GM18907 (cell line): ENCODE measurements around the gene HS3ST2.
"Not testable (repeated sequence)": the region's sequence is repeated elsewhere in the genome, so short reads cannot be mapped to it uniquely, and the experiment has no call there.

Source experiments
- ATAC-seq: cut with Tn5 transposase; IDR thresholded peaks from one replicate; pipeline ENCODE4 v1.9.1; 2021; ENCODE audit warnings: mild to moderate bottlenecking, moderate library complexity; ENCODE audit not compliant: unreplicated experiment

The HS3ST2 gene

DNA sequence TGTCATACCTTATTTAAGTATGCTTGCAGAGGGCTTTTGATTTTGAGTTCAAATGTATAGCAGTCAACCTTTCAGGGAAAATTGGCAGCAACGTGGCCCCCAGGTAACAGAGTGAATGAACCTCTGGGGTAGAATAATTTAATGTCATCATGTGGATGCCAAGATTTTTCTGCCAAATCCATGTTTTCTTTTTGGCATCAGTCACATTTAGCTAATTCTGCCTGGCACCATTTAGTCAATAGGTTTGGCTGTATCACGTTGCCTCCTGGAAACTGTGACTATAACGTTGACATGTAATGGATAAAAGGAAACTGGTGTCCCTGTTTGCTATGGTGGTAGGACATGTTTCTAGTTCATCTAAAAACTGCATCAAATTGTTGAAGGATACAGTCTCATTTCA, 115.5 kb downstream of the HS3ST2 start:
- ATAC-seq = no peak

DNA sequence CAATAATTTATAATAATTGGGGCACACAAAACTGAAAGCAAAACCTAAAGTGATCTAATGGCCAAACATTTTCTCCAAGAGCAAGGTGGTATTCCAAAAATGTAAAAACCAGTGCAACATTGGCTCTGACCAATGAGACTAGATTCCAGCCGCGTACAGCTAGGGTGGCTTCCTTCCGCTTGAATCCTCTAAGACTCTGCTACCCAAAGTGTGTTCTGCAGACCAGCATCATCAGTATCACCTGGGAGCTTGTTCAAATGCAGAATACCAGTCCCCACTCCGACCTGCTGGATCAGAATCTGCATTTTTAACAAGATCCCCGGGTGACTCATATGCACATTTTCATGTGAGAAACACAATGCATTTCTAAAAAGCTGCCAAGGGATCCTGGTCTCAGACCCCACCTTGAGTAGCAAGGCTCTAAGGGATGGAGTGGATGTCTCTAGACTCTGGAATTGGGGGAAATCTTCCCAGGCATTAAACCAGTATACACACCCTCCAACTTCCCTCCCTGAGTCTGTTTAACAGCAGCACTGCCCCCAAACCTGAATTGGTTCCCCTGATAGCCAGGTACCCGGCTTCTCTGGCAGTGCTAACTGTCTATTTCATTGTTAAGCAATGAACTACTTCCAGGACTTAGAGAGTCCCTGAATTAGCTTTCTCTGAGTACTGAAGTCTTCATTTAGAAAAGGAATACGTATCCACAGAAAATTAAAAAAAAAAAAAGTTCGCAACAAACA, 118.2 kb downstream of the HS3ST2 start:
- no peak for ATAC-seq

DNA sequence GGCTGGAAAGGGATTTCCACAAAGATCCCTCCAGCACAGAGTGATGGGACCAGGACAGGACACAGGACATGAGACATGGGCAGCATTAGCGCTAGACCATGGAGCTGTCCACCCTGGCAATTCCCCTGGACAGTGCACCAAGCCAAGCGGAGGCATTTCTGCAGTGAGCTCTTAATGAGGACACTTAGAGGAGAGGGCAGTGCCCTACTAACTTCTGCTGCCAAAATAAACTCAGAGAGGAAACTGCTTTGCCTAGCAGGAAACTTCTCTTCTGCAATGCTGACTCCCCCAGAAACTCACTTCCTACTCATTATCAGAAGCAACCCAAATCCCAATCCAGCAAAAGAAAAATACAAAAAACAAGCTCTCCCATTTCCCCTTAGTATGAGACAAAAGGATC, 119.2 kb downstream of the HS3ST2 start:
- ATAC-seq = no peak

DNA sequence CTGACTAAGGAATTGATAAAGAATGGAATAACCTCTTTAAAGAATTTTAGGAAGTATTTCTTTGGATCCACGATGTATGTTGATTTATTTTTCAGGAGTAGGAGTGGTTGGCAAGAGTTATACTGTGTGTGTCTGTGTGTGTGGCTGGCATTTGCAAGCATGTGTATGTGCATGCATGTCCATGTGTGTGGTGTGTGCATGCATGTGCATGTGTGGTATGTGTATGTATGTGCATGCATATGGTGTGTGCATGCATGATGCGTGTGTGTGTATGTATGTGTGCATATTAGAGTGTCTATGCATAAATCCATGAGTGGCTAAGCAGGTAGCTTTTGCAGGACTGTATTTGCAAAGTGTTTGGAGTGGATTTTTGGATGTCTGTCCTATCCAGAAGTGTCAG, 120.8 kb downstream of the HS3ST2 start:
- ATAC-seq = no peak

DNA sequence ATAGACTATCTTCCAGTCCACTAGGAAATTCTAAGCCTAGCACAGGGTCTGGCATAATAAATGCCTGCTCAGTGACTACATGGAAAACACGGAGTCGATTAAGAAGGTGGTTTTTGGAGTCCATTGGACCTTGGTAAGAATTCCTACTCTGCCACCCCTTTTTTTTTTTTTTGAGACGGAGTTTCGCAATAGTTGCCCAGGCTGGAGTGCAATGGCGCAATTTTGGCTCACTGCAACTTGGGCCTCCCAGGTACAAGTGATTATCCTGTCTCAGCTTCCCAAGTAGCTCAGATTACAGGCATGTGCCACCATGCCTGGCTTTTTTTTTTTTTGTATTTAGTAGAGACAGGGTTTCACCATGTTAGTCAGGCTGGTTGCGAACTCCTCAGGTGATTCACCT, 123.2 kb downstream of the HS3ST2 start:
- ATAC-seq = no peak

DNA sequence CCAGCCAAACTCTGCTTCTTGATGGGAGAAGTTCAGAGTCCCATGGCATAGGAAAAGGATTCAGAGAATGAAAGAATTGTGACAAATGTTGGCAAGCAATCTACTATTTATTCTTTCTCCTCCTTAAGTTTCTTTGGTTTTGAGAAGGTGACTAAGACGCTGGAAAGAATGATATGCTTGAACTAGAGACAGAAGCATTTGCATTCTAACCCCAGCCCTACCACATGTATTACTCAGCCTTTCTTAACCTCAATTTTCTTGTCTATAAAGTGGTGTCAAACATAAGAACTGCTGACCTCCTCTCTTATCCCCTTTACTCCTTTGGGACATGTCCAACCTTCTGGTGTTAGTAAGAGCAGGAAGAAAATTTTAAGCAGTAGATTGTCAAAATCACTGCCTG, 124.7 kb downstream of the HS3ST2 start:
- ATAC-seq = no peak

DNA sequence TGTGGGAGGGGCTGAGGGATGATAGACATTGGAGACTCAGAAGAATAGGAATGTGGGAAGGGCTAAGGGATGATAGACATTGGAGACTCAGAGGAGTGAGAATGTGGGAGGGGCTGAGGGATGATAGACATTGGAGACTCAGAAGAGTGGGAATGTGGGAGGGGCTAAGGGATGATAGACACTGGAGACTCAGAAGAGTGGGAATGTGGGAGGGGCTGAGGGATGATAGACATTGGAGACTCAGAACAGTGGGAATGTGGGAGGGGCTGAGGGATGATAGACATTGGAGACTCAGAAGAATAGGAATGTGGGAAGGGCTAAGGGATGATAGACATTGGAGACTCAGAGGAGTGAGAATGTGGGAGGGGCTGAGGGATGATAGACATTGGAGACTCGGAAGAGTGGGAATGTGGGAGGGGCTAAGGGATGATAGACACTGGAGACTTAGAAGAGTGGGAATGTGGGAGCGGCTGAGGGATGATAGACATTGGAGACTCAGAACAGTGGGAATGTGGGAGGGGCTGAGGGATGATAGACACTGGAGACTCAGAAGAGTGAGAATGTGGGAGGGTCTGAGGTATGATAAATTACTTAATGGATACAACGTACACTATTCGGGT, 125.9 kb downstream of the HS3ST2 start:
- not testable (repeated sequence) for ATAC-seq

DNA sequence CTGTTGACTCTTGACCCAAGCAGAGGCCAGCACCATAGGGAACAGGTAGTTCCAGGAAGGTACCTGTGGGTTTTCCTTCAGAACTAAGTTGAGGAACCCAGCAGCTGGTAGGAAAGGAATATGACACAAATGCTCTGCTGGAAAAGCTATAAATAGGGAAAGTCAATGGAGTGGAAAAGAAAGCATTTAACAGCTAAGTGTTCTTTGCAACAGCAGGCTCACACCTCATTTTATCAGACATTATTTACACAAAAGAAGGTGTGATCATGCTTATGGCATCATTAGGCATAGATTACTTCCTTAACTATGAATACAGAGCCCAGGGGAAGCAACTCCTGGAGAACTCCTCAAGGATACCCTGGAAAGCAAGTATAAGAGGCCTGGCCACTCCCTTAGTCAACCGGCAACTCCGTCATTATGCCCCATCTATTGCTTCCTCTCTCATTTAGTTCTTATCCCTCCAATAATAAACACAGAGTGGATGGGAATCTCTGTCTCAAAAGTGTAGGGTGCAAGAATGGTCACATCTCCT, 128.1 kb downstream of the HS3ST2 start:
- no peak for ATAC-seq

DNA sequence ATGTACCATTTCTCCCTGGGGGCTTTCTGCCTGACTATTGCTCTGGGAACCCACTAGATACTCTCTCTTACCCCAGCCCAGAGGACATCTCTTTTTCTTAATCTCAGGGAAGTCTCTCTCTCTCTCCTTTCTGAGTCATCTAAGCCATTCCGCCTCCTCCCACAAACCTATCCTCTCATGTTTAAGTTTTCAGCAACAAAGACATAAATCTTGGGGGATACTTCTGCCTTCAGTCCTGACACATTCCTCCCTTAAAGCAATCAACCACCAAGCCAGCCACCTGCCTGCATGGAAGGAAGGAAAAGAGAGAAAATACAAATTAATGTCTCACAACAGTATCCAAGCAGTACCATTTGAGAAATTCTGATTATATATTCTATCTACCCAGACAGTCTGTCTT, 128.8 kb downstream of the HS3ST2 start:
- ATAC-seq = no peak

DNA sequence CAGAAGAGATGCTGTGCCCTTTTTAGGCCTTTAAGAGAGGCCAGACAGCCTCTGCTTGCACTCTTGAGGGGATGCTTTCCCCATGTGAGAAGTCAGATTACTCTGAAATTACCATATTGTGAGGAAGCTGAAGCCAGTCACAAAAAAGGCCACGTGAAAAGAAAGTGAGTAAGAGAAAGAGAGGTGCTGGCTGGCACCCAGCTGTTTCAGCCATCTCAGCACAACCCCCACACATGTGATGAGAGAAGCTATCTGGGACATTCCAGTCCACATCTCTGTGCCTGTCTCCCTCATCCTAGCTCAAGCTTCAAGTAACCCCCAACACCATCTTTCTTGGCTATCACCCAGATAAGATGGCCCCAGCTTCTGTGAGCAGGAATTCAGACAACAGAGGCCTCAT, 131.4 kb downstream of the HS3ST2 start:
- no peak for ATAC-seq

DNA sequence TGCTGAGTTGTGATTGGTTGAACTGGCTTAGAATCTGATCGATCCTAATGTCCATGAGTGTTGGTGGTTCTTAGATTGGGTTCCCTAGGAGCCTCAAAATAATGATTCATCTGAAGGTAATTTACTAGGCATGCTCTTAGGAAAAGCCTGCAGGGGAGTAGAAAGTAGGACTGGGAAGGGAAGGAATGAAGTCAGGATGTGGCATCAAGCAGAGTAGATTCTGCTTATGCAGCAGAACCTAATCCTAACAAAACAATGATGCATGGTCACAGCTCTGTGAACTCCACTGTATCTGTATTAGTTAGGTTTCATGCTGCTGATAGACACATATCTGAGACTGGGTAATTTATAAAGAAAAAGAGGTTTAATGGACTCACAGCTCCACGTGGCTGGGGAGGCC, 132.5 kb downstream of the HS3ST2 start:
- ATAC-seq = no peak

DNA sequence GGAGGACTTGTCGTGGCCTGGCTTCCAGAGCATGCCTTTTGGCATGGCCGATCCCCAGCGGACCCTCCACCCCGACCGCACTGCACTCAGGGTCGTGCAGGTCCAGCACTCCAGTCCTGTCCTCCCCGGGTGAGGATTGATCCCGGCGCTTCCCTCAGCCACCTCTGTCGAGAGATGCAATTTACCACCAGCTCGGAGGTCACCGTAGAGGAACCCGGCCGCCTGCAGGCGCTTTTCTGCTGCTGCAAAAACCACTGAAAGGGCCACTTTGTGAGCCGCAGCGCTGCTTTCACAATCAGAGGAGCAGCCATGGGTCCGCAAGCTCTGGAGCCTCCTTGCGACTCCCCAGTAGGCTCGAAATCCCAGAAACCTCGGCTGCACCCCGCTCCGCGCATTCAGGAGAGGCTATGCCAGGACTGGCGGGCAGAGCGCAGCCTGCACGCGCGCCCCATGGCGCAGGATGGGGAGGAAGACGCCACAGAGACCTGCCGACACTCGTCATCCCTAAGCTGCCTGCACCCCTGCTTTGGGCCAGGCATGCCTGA, 134.2 kb downstream of the HS3ST2 start:
- ATAC-seq = no peak

DNA sequence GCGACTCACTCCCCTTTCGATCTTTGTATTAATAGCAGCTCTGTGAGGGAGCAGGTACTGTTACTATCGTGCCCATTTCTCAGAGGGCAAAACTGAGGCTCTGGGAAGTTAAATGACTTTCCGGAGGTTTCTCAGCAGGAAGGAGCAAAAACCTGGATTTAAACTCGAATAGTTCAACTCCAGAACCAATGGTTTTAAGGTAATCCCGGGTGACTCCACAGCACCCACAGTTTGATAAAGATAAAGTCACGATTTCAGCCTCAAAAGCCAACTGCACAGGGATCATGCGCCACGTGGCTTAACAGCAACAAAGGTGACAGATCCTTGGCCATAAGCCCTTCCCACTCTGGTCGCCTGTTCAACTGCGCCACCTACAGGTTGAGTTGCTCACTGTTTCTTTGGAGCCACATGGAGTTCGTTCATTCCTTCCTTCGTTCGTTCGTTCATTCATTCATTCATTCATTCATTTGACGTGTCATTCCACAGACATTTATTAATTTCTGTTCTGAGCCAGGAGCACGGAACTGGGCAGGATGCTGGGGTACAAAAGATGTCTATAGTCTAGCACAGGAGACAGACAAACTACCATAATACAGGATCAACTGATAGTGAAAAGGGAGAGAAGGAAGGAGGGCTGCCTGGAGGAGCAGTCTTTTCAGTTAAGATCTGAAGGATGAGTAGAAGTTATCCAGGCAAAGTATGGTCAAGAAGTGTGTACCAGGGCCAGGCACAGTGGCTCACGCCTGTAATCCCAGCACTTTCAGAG, 134.8 kb downstream of the HS3ST2 start:
- no peak for ATAC-seq

DNA sequence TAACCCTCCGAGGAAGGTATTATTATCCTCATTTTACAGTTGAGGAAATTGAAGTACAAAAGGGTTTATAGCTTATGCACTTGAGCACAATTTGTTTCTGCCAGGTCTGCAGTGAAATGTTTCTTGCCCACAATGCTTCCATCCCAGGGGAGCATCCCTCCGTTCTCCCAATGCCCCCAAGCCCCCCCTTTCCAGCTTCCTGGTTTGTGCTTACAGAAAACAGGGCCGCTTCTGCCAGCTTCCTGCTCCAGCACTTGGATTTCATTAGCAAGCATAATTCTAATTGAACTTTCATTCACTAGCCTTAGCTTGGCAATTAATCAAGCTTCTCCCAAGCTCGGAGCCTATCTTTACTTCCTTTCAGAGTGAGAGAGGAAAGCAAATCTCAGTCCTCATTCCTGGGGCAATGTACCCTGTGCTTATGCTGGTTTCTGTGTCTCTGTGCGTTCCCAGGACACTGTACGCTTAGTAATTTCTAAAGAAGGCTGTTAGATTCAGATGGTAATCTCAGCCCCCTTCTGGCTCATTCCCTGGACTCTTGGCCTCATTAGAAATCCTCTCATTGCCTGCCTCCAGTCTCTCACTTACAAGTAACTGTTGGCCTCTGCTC, 141.6 kb downstream of the HS3ST2 start:
- no peak for ATAC-seq

DNA sequence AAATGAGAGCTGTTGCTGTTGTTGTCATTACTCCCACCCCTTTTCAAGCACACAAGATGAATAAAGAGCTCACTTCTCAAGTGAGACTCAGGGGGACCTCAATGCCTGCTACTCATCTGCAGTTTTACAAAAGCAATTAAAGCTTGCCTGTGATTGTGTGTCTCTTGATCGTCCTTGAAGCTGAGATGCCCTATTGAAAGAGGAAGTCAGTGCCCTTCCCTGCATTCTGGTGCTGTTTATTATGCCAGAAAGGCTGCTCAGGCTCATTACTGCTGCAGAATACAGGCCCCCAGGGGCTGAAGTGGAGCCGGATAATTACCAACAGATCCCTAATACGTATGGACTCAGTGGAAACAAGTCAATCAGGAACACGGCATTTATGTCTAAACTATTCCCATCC, 147.2 kb downstream of the HS3ST2 start:
- no peak for ATAC-seq

DNA sequence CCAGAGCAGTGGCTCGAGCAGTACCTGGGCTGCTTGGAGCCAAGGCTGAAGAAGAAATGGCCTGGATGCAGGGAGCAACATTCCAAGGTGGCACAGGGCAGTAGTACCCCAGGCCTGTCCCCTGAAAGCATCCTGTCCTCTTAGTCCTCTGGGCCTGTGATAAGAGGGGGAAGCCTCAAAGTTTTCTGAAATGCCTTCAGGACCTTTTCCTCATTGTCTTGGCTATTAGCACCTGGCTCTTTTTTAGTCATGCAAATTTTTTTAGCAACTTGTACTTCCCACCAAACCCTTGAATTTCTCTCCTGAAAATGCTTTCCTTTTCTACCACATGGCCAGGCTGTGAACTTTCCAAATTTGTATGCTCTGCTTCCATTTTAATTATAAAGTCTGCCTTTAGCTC, 148.9 kb downstream of the HS3ST2 start:
- ATAC-seq = no peak
